ENCODE data around the gene GORAB.

Gene GORAB

GRCh38 chr1:170583186-170583585 is 51.2 kb downstream of the GORAB start:
- no peak overlapping the region for H3K4me3 ChIP-seq (ENCODE audit: low read depth, low read length)
- no peak for DNase-seq (ENCODE audit: low read depth)

GRCh38 chr1:170586321-170587252 is 54.6 kb downstream of the GORAB start:
- DNase-seq (ENCODE audit: low read depth): no peak
- no peak overlapping the region for H3K4me3 ChIP-seq (ENCODE audit: low read depth, low read length)

- no peak for DNase-seq (ENCODE audit: low read depth)
- H3K4me3 ChIP-seq (ENCODE audit: low read depth, low read length): no peak overlapping the region
Observed at GRCh38 chr1:170587253-170587593, 55.3 kb downstream of the GORAB start.

GRCh38 chr1:170590921-170591705 is 59.1 kb downstream of the GORAB start:
- DNase-seq (ENCODE audit: low read depth): no peak
- H3K4me3 ChIP-seq (ENCODE audit: low read depth, low read length): no peak overlapping the region

- H3K4me3 ChIP-seq (ENCODE audit: low read depth, low read length): no peak overlapping the region
- DNase-seq (ENCODE audit: low read depth): no peak
Observed at GRCh38 chr1:170592591-170593111, 60.7 kb downstream of the GORAB start.

- H3K4me3 ChIP-seq (ENCODE audit: low read depth, low read length): no peak overlapping the region
- DNase-seq (ENCODE audit: low read depth): no peak
Observed at GRCh38 chr1:170593173-170594011, 61.4 kb downstream of the GORAB start.

- H3K4me3 ChIP-seq (ENCODE audit: low read depth, low read length): no peak overlapping the region
- no peak for DNase-seq (ENCODE audit: low read depth)
Observed at GRCh38 chr1:170594066-170594626, 62.2 kb downstream of the GORAB start.

- no peak for DNase-seq (ENCODE audit: low read depth)
- H3K4me3 ChIP-seq (ENCODE audit: low read depth, low read length): no peak overlapping the region
Observed at GRCh38 chr1:170596701-170597100, 64.7 kb downstream of the GORAB start.

- no peak for DNase-seq (ENCODE audit: low read depth)
- no peak overlapping the region for H3K4me3 ChIP-seq (ENCODE audit: low read depth, low read length)
Observed at GRCh38 chr1:170598618-170599017, 66.7 kb downstream of the GORAB start.

GRCh38 chr1:170599033-170599432 is 67.1 kb downstream of the GORAB start:
- no peak overlapping the region for H3K4me3 ChIP-seq (ENCODE audit: low read depth, low read length)
- no peak for DNase-seq (ENCODE audit: low read depth)

- H3K4me3 ChIP-seq (ENCODE audit: low read depth, low read length): no peak overlapping the region
- no peak for DNase-seq (ENCODE audit: low read depth)
Observed at GRCh38 chr1:170601866-170602265, 69.9 kb downstream of the GORAB start.
